HG03457 (cell line): Measurements from ENCODE around the gene TTLL9.

Experiments used
- ATAC-seq: cut with Tn5 transposase; IDR thresholded peaks from one replicate; pipeline ENCODE4 v1.9.1; 2021; ENCODE audit warnings: moderate number of reproducible peaks; ENCODE audit not compliant: unreplicated experiment

The TTLL9 gene

DNA sequence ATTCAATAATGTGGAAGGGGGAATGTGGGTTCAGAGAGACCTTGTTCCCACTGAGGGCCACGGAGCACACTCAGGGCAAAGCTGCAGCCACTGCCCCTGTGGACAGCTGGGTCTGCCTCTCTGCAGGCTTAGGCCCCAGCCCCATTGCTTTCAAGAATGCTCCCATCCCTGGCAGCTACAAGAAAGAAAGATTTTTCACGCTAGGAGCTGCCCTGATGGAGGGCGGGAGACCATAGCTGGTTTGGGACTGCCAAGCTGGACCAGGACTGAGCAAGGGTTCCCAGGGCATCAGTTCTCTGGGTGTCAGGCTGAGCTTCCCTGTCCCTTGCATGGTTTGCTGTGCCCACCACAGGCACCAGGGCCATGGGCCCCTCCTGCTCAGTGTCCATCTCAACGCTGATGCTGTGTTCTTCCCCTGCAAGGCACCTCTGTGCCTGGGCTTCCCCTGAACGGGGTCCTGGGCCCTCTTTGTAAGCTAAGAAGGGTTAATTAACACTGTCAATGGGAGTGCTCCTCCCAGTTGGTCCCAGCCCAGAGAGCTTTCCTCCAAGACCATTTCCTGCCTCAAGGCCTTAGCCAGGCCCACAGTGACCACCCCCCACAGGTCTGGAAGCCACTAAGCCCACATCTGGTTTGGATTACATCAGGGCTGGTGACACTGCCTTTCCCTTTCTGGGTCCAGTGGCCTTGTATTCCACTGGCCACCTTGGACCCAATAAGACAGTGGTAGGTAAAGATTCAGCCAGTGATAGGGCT, 33.4 kb upstream of the TTLL9 start:
- ATAC-seq = no peak

DNA sequence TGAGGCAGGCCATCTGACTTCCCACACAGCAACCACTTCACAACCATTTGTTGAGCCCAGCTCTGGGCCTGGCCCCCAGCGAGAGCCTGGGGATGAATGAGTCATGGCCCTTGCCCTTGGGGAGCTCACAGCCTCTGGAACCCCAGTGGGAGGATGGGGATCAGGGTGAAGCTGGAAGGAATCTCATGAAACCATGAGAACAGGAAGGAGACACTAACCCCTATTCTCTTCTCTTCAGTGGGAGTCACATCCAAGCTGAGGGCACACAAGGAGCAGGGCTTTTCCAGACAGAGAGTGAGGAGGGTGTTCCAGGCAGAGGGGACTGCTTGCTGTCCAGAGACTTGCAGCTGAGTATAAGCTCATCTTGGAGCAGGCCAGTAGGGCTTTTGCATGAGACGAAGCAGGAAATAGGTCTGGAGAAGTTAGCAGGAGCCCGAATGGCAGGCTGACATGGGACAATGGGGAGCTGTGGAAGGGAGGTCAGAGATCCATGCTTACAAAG, 32.5 kb upstream of the TTLL9 start:
- ATAC-seq = no peak

- no peak for ATAC-seq
Observed at GRCh38 chr20:31838646-31839292, 31.7 kb upstream of the TTLL9 start.

- ATAC-seq = no peak
Observed at GRCh38 chr20:31839782-31840487, 30.5 kb upstream of the TTLL9 start.

GRCh38 chr20:31840906-31841816, 29.3 kb upstream of the TTLL9 start:
- ATAC-seq = no peak

DNA sequence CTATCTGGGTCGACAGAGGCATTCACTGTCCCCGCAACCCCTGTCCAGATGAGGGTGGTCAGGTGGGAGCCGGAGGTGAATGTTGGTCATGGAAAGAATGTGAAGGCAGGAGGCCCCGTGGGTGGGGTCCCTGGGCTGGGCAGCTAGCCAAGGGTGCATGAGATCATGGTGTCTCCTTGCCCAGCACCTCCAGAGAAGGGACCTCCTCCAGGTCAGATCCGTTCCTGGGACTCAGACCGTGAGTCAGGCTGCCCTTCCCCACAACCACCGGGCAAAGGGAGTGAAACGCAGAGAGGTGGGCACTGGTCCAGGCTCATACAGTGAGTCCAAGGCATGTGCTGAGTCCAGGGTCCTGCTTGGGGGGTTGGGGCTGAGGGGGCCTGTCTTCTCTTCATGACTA, 28.5 kb upstream of the TTLL9 start:
- no peak for ATAC-seq

DNA sequence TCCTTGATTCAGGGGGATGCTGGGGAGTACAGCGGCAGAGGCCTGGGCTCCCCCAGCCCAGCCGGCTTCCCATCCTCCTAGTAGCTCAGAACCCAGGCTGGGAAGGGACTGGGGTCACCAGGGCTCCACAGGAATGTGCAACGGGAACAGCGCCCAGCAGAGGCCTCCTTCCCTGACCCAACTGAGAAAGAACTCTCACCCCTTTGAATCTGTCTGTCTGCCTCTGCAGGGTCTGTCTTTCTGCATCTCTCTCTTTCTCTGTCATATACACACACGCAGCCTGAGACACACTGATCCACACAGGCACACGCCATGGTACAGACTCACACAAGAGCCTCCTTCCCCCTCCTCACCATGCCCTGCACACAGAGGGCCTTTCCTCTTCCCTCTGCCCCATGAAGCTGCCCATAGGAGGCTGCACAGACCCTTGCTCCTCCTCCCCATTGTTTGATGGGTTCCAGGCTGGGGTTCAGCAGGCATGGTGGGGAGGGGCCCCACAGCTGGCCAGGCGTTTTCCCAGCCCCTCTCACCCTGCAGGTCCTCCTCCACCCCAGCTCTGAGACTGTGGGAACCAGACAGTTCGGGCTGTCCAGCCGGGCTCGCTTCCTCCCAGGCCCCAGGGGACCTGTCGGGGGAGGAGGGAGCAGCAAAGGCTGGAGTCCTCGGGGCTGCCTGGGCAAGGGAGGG, 27.8 kb upstream of the TTLL9 start:
- ATAC-seq = no peak

DNA sequence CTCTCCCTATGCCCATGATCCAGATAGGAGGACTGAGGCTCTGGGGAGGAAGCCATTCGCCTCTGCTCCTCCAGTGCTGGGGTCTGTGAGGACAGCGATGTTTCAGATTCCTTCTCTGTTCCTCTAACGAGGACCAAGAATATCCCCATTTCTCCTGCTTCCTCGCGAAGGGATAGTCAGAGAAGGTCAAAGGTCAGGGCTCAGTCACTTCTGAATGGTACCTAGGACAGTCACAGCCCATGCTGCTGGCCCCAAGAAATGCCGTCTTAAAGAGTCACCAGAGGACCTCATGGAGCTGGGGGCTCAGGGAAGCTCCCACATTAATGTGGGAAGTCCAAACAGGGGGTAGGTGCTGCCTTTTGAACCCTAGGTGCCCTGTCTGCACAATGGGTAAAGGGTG, 27.1 kb upstream of the TTLL9 start:
- ATAC-seq = no peak

DNA sequence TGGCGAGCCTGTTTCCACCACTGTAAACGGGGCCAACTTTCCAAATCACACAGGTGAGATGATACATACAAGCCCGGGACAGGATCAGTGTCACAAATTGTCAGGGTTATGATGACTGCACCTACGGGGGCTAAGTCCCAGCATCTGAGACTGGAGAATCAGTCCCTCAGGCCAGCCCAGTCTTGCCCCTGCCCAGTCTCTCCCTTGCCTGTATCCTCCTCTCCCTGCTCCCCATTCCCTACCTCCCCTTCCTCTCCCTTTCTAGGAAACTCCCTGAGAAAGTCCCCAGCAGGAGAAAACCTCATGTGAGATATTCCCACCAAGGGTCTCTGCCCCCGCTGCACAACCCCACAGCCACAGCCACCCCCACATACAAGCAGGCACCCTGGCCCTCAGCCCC, 26.6 kb upstream of the TTLL9 start:
- ATAC-seq = no peak

GRCh38 chr20:31844737-31845299, 25.6 kb upstream of the TTLL9 start:
- ATAC-seq = no peak

GRCh38 chr20:31845300-31845863, 25.1 kb upstream of the TTLL9 start, which contains the start of gene FOXS1:
Gene FOXS1, minus strand, starts transcription at chr20:31845604. Its CDS starts 62 bp downstream, at chr20:31845542.
- ATAC-seq = no peak

DNA sequence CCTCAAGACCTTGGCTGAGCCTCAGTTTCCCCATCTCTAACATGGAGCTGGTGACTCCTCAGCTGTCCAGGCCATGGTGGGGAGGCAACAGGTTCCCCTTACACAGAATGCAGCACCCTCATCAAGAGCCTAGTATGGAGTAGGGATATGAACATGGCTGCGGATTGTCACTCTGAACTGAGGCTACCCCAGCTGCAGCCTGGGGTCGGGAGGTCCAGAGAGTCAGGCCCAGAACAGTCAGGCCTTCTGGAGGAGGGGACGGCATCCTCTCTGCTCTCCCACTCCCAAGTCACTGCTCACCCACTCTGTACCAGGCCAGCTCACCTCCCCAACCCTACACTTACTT, 23.7 kb upstream of the TTLL9 start:
- no peak for ATAC-seq

GRCh38 chr20:31848088-31848999, 22.1 kb upstream of the TTLL9 start:
- ATAC-seq = no peak

DNA sequence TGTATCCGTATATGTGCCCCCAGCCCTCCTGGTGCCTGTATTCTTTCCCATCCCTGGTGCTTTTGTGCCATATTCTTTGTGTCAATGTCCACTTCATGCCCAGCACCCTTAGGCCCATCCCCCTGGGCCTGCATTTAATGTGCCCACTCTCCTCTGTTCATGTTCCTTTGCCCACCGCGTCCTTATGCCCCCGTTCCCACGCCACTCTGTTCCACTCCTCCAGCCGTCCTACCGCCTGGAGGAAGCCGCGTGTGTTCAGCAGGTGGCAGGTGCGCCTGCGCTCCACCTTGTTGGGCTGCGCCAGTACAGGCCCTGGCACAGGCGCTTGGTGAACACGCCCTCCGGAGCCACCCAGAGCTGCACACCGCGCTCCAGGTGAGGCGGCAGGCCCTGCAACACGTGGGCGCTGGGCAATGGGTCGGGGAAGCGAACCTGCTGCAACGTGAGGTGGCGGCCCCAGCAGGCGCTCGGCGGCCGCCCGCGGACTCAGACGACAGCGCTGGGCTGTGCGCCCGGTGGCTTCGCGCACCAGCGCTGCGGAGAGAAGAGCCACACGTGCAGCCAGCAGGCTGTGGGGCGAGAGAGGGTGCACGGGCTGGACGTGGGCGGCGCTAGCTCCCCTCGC, 21.0 kb upstream of the TTLL9 start:
- no peak for ATAC-seq

- no peak for ATAC-seq
Observed at GRCh38 chr20:31851240-31851955, 19.0 kb upstream of the TTLL9 start.

DNA sequence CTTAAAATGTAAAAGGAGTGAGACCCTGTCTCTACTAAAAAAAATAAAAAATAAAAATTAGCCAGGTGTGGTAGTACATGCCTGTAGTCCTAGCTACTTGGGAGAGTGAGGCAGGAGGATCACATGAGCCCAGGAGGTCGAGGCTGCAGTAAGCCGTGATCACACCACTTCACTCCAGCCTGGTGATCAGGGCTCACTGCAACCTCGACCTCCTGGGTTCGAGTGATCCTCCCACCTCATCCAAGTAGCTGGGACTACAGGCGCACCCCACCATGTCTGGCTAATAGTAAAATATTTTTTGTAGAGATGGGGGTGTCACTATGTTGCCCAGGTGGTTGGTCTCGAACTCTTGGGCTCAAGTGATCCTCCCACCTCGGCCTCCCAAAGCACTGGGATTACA, 17.0 kb upstream of the TTLL9 start:
- no peak for ATAC-seq

DNA sequence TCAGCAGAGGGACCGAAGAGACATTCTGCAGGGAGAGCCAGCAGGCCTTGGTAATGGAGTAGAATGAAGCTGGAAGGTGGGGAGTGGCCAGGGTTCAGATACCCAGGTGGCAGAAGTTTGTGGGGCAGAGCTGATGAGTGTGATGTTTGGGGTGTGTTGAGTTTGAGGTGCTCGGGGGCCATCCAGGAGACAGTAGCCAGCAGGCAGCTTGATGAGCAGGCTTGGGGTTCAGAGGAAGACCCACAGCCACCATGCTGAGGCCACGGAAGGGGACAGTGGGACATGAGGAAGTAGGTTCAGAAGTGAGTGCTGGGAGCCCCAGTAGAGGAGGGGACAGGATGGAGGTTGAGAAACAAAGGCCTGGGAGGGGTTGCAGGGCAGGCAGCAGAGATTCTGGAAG, 13.9 kb upstream of the TTLL9 start:
- no peak for ATAC-seq
